Parathyroid adenoma (tissue), 2 donors: ENCODE measurements around the gene SLC34A3.

Source experiments
- H2AFZ ChIP-seq: fragments of 300-600 bp; sonication (generic); one replicate; pipeline ENCODE4 v1.7.0; 2017; ENCODE audit warnings: antibody characterized with exemption, mild to moderate bottlenecking
- H3K27ac ChIP-seq: fragments of 300-600 bp; sonication (generic); one replicate; pipeline ENCODE4 v1.7.0; 2017
- H3K27me3 ChIP-seq: fragments of 300-600 bp; sonication (generic); one replicate; pipeline ENCODE4 v1.7.0; 2017; ENCODE audit warnings: low read length; ENCODE audit not compliant: control insufficient read depth, insufficient read depth
- H3K36me3 ChIP-seq: fragments of 300-600 bp; sonication (generic); one replicate; pipeline ENCODE4 v1.7.0; 2017; ENCODE audit warnings: low read length; ENCODE audit not compliant: control insufficient read depth, insufficient read depth
- H3K4me1 ChIP-seq: fragments of 300-600 bp; sonication (generic); one replicate; pipeline ENCODE4 v1.7.0; 2017; ENCODE audit warnings: control low read depth
- H3K4me2 ChIP-seq: fragments of 300-600 bp; sonication (generic); one replicate; pipeline ENCODE4 v1.7.0; 2017; ENCODE audit warnings: low read length
- H3K4me3 ChIP-seq: fragments of 300-600 bp; sonication (generic); one replicate; pipeline ENCODE4 v1.7.0; 2017; ENCODE audit warnings: low read depth, low read length
- H3K79me2 ChIP-seq: fragments of 300-600 bp; sonication (generic); one replicate; pipeline ENCODE4 v1.7.0; 2017; ENCODE audit warnings: control low read depth
- H3K9ac ChIP-seq: fragments of 300-600 bp; sonication (generic); one replicate; pipeline ENCODE4 v1.7.0; 2017; ENCODE audit warnings: mild to moderate bottlenecking
- H3K9me3 ChIP-seq: fragments of 300-600 bp; sonication (generic); one replicate; pipeline ENCODE4 v1.7.0; 2017; ENCODE audit warnings: low read length; ENCODE audit not compliant: control insufficient read depth
- CTCF ChIP-seq: fragments of 300-600 bp; sonication (generic); IDR thresholded peaks from one replicate; pipeline ENCODE4 v1.7.0; 2017; ENCODE audit warnings: antibody characterized with exemption, mild to moderate bottlenecking
- donor health status: primary hyperparathyroidism.

SLC34A3 gene

GRCh38 chr9:137216188-137216965 is 14.3 kb upstream of the SLC34A3 start:
- Histone ChIP-seq H3K4me2 (no peak overlapping the region), H3K9me3 (no peaks in the 10 kb centered on the region), H3K27me3 (no peaks in the 10 kb centered on the region), H2AFZ (no peak overlapping the region), H3K4me1 (no peaks in the 10 kb centered on the region), H3K36me3 (no peaks in the 10 kb centered on the region), H3K27ac (no peak overlapping the region), H3K79me2 (no peaks in the 10 kb centered on the region), H3K9ac (no peak overlapping the region), H3K4me3 (no peak overlapping the region)
- no peak for TF ChIP-seq CTCF

- peak overlapping the region; percentile 45 for H3K4me2 ChIP-seq
- no peaks in the 10 kb centered on the region for H3K36me3 ChIP-seq
- no peak for TF ChIP-seq CTCF
- H3K27me3 ChIP-seq: no peaks in the 10 kb centered on the region
- no peak overlapping the region for H2AFZ ChIP-seq
- no peaks in the 10 kb centered on the region for H3K9me3 ChIP-seq
- no peak overlapping the region for H3K9ac ChIP-seq
- no peaks in the 10 kb centered on the region for H3K79me2 ChIP-seq
- H3K27ac ChIP-seq: no peak overlapping the region
- H3K4me1 ChIP-seq: no peaks in the 10 kb centered on the region
- peak overlapping the region; percentile 19 for H3K4me3 ChIP-seq
These were observed 13.2 kb upstream of the SLC34A3 start for GRCh38 chr9:137217276-137218211.

- H3K4me1 ChIP-seq: no peaks in the 10 kb centered on the region
- no peak overlapping the region for H3K4me3 ChIP-seq
- no peak overlapping the region for H2AFZ ChIP-seq
- no peak overlapping the region for H3K27ac ChIP-seq
- no peaks in the 10 kb centered on the region for H3K79me2 ChIP-seq
- no peak for TF ChIP-seq CTCF
- no peak overlapping the region for H3K4me2 ChIP-seq
- H3K9ac ChIP-seq: no peak overlapping the region
- H3K27me3 ChIP-seq: no peaks in the 10 kb centered on the region
- no peaks in the 10 kb centered on the region for H3K9me3 ChIP-seq
- H3K36me3 ChIP-seq: no peaks in the 10 kb centered on the region
These were observed 12.4 kb upstream of the SLC34A3 start for GRCh38 chr9:137218212-137218753.

- Histone ChIP-seq H2AFZ (no peak overlapping the region), H3K9me3 (no peaks in the 10 kb centered on the region), H3K27me3 (no peaks in the 10 kb centered on the region), H3K4me1 (no peaks in the 10 kb centered on the region), H3K4me2 (no peak overlapping the region), H3K9ac (no peak overlapping the region), H3K4me3 (no peak overlapping the region), H3K36me3 (no peaks in the 10 kb centered on the region), H3K79me2 (no peaks in the 10 kb centered on the region), H3K27ac (no peak overlapping the region)
- TF ChIP-seq CTCF: no peak
These were observed 11.9 kb upstream of the SLC34A3 start for GRCh38 chr9:137218754-137219271.
